A204.1 (cell line): Measurements from ENCODE around the gene PGF.

Experiments used
- FAIRE-seq: peaks from 2 replicates; lab custom pipeline; 2012; peaks lifted over from hg19 to GRCh38; lab: Jason Lieb, UNC

PGF gene

DNA sequence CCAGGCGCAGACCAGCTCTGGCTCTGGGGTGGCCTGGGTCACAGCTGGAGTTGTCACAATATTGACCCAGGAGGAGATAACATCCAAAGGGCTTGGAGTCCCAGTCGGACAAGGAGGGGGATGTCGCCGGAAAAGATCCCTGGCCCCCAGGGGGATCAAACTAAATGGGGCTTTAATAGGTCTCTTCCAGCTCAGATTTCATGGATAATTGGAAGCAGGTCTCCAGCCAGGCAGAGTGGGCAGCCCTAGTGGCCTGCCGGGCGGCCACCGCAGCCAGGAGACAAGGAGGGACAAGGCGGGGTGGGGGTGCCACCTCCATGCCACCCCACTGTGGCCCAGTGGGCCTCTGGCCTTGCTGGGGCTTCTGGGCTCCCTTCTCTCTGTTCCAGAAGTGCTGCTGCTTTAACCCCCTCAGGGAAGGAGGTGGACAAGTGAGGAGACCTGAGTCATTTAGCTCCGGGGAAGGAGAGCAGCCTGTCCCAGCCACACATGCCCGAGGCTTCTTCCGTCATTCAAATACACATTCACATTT is 23.1 kb upstream of the PGF start:
- FAIRE-seq, result no peak

DNA sequence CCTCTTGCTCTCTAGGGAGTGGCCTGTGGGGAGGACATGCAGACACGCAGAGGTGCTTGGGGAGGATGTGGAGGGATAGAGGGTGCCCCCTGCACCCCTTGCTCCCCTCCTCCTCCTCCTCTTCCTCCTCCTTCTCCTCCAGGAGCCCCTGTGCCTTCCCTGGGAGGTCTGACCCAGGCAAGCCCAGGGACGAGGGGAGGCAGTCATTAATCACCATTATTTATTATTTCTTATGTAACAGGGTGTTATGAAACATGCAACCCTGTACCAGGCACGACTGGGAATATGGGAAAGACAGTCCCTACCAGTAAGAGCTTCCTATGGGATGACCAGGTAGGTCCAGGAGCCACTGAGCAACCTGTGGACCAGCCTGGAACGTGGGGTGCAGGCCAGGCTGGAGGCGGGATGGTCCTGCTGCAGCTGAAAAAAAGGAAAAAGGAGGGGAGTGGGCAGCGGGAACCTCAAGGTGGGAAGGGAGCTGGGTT is 22.5 kb upstream of the PGF start:
- FAIRE-seq, result no peak

DNA sequence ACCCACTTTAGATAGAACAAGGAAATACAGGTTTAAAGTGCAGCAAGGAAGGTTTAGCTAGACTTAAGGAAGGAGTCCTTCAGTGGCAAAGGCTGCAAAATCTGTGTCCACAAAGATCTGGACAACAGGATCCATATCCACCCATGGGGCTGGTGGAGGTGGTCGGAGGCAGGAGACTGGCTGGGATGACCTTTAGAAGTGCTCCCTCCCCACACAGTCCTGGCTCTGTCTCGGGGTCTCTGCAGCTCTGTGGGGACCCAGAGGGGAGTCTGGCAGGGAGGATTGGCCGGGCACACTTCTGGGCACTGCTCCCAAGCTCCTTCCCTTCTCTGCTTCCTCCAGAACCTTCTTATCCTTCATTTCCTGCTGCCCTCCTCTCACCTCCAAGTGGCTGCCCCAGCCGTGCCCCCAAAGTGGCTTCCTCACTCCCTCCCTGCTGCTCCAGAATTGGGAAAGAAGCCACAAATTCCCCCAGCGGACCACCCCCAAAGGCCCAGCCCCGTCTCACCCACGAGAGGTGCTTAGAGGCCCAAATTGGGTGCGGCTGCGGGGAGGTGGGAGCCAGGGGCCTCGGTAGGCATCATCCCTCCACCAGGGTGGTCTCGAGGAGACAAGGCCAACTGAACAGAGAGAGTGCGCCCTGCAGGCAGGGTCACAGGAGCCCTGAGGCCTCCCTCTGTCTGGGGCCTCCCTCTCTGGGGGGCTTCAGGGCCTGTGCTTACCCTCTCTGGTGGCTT is 21.9 kb upstream of the PGF start:
- no peak for FAIRE-seq

DNA sequence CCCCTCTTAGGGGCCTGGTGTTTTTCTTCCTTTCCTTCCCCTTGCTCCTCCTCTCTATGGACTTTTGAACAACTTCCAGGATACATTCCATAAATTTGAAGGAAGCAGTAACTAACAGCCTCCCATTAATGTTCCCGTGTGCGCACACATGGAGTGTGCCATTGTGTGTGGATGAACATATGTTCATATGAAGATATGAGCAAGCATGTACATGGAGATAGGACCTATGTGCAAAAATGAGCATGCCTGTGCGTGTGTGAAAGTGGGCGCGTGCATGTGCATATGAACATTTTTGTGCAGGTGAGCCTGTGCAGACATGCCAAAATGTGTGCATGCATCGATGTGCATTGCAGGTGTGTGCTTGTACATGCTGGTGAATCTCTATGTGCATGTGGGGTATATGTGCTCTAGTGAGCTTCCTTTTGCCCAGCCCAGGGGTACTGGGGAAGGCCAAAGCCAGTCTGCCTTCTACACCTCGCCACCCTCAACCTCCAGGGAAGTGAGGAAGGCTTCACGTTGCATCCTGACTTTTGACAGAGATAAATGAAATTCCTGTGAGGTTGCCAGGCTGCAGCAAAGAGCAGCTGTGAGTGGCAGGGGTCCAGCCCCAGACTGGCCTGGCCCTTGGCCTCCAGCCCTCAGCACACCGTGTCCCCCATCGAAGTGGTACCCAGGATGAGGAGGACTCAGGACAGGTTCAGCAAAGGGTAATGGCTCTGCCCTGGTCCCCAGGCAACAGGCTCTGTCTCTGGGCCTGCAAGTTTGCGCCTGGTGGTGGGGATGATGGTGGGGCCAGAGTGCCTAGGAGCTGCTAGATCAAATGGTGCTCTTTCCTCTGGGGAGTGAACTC is 21.1 kb upstream of the PGF start:
- no peak for FAIRE-seq

DNA sequence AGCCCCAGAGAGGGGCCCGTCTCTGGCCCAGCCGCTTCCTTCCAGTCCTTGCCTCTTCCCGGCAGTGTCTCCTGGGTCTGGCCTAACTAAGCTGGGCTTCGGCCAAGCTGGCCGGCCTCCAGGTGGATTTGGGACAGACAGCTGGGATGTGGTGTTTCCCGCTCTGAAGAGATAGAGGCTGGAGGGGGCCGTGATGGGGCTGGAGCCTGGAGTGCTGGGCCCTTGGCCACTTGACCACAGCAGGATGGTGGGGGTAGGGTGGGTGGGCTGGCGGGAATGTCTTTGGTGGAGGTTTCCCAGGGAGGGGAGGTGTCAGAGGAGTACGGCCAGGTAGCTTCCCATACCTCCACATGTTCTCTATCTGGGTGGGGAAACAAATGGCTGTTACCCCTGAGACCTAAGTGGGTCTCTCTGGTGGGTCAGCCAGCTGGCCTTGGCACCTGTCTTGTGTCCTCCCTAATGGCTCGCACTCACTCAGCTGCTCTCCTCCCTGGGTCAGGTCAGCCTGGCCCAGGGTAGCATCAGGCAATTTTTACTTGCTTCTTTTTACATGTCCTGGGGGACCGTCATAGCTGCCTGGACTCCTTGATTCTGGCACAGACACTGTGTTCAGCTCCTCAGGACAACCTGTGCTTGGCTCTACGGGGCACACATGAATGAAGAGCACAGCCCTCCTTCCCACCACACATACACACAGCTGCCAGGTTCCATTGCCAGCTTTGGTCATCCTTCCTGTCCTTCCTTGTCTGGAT is 19.8 kb upstream of the PGF start:
- FAIRE-seq, result no peak

DNA sequence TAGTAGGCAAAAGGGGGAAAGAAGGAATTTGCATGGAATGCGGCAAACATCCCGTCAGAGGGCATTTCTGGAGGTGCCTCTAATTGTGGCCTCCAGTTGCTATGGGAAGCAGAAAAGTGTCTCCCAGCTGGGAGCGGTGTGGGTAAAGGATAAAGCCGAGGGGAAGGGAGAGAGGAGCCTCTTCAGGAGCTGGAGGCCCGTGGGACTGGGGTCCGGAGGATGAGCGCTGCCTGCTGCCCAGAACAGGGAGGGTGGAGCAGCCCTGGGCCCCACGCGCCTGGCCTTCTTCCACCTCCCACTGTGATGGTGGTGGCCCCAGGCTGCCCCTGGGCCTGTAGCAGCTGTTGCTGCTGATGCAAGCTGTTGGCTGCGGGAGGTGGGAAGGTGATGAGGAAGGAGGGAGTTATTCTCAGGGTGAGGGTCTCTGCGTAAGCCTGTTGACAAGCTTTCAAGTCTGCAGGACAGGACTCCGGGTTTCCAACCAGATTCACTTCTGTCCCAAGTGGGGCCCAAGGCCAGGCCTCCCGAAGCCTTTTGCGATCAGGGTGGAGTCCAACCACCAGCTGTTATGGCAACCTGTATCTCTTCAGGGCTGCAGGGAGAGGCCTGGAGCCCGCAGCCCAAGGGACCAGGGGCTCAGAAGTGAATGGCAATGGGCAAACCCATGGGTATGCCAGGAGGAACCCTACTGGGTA is 19.1 kb upstream of the PGF start:
- no peak for FAIRE-seq

DNA sequence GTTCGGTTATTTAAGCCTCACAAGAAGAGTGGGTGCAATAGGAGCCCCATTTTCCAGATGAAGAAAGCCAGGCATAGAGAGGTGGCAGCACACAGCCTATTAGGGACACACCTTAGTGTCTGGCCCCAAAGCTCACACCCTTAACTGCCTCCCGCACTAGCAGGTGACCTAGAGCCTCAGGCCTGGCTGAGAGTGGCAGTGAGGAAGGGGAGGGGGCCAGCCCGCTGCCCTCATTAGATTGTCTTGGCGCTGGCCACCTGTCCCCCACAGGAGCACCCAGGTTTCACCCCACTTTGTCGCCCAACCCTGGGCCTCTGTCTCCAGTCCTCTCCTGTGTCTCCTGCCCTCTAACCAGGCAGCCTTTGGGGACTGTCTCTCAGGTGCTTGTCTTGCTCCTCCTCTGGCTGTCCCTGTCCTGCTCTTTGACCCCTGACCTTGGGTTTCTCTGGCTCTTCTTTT is 18.5 kb upstream of the PGF start:
- no peak for FAIRE-seq

DNA sequence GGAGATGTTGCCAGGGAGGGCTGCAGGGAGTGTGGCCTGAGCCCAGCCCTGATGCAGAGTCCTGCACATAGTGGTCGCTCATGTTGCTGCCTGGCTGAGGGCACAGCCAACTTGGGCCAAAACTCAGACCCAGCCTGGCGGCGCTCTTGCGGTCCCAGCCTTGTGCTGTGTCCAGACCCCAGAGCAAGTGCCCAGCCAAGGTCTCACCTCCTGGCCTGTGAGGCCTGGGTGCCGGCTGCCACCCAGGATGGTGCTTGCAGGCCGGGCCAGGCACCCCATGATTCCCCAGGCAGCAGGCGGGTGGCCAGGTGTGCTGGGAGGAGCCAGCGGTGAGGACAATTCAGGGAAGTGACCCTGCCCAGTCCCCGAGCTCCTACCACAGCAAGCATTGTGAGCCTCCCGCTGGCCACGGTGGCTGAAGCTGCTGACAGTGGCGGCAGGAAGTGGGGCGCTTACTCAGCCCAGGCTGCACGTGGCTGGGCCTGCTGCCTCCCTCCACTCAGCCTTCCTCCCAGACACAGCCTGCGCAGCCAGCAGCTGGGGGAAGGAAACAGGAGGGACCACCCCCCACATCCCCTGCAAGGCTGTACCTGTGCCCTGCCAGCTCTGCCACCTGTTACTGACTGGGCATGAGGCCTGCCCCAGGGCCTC is 17.7 kb upstream of the PGF start:
- FAIRE-seq, result no peak

DNA sequence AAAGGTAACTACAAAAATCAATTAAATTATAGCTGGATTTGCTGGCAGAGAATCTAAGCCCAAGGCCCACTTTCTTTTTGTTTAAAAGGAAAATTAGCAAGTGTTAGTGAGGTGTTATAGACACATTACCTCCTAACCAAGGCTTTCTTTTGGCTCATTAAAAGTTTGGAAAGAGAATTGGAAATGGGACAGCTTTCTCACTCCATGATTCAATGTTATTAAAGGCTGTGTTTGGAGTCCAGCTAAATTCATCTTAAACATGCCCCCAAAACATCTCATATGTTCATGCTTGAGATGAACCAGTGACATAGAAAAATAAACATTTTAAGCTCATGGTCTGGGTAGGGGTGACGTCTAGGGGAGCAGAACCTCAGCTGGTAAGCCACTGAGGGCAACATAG is 13.4 kb upstream of the PGF start:
- no peak for FAIRE-seq

DNA sequence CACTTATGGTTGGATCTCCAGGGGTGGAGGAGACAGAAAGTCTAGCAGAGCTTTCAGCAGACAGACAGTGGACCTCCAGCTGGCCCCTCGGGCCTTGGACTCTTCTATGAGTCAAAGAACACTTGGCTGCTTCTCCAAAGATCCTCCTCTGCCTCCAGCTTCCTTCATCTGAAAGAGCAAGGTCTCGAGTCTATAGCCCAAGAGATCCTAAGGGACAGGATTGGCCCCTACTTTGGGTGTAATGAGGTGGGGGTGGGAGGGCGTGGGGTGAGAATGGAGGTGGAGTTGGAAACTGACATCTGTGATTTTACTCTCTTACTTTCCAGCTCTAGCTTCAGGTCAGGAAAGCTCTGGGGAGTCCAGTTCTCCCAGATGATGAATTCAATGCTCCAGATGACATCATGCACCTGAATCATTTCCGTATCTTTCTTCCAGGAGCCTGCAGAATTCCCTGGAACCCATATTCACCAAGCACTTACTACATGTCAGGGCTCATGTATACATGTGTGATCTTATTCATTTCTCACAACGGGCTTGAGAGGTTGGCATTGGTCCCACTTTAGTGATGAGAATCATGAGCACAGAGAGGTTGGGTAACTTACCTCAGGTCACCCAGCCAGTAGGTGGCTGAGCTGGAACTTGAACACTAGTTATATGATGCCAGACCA is 10.2 kb upstream of the PGF start:
- no peak for FAIRE-seq

DNA sequence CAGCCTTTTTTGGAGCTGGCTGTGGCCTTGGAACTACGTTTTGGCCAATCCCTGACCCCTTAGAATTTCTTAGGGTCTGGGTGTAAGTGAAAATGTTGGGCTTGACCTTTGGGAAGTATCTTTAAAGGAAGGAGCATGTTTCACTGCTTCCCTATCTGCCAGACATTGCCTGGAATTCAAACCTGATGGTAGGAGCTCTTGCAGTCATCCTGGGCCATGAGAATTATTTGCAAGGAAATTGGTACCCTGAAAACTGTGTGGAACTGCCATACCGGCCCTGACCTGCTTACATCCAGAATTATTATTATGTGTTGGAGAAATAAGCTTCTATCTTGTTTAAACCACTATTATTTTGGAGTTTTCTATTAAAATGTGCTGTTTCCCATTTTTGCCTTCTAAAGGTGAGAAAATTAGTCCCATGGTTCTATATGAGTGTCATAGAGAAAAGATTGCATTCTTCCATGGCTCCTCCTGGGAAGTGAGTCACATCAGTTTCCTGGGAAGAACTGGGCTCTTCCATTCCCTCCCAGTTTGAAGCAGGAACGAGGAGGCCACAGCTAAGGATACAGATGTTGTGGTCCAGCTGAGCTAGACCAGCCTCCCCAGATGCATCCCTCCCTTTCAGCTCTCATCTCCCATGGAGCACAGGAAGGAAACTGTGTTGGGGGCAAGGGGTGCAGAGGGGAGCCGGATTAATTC is 9.5 kb upstream of the PGF start:
- FAIRE-seq, result no peak

DNA sequence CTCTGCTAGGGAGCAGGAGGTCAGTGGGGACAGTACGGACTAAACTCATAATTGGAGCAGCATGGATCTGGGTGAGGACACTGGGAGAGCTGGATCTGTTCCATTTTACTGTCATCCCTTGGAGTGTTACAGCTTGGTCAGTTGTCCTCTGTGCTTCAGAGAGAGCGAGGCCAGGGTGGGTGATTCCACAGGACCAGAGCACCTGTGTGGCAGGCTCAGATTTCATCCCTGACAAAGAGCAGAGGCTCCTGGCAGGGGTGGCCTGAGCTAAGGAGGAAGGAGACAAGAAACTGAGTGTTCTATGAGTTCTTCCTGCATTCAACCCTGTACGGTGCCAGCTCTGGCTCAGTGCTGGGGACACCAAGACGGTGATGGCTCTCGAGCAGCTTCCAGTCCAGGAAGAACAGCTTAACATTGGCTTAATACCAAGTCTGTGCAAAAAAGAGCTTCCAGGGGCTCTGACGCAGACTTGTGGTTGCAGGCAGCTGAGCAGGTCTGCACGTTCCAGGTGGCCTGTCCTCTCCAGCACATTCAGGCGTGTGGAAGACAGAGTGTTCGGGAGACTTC is 8.4 kb upstream of the PGF start:
- FAIRE-seq, result no peak

DNA sequence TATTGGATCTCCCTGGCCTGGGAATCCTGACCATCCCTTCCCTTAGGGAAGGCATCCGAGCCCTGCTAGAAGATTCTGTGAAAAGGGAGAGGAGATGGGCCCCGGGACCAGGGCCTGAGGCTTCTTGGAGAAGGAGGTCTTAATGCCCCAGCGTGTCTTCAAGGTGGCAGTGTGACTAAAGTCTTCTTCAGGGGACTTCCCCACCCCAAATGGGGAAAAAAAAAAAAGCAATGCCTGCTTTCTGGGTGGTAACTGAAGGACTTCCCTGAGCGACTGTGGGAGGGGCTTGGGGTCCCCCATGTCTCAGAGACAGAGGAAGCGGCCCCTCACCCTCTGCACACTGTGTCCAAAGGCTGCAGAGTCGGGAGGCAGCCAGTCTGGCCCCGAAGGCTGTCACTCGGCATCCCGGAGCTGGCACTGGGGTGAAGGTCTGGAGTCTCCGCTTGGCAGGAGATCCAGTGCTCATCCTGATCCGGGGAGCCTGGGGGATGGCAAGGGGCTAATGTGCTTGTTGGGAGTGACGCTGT is 7.8 kb upstream of the PGF start:
- FAIRE-seq, result no peak

DNA sequence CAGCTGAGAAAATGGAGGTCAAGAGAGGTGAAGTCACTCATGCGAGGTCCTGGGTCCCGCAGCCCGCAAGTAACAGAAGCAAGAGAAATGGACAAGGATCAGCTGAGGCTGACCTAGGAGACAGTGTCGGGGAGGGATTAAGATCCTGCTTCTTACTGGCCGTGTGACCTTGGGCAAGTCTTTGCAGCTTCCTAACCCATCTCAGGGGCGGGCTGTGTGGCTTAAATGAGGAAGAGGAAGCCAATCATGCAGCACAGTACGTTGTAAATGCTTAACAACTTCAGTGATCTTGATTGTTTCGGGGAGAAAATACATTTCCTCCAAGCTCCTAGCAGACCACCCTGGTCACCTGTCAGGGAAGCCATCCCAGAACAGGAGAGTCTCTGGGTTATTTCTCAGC is 7.1 kb upstream of the PGF start:
- no peak for FAIRE-seq

DNA sequence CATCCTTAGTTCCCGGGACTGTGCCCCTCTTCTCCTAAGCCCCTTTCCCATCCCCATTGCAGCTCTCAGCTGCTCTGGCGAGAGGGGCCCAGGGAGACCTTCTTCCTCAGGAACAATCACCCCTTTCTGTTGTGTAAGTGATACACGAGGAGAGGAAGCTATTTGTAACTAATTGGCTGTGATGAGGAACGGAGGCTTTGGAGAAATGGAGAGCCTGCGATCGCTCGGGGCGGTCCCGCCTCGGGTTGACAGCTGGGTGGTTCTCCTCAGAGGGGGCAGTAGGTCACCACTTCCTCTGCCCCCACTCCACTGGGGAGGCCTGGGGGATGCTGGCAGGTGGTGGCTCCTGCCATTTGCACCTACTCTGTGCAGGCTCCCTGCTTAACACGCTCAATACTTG is 6.6 kb upstream of the PGF start:
- no peak for FAIRE-seq

DNA sequence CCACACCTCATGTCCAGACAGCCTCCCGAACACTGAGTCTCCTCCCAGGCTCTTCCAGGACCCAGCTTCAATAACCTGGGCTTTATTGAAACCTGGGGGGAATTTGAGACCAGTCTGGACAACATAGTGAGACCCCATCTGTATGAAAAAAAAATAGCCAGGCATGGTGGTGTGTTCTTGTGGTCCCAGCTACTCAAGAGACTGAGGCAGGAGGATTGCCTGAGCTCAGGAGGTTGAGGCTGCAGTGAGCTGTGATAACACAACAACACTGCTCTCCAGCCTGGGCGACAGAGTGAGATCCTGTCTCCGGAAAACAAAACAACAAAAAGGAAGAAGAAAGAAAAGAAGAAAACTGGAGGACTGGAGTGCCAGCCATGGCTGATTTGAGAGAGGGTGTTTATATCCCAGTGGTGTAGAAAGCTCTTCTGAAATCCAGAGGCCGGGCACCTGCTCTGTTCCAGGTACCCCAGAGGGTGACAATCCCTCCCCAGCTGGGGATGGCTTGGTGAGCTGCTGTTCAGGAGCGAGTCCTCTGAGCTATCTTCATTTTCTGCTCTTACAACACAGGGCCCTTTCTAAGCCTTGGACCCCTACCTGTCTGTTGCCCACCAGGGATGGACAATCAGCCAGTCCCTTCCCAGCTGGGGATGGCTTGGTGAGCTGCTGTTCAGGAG is 6.0 kb upstream of the PGF start:
- no peak for FAIRE-seq

DNA sequence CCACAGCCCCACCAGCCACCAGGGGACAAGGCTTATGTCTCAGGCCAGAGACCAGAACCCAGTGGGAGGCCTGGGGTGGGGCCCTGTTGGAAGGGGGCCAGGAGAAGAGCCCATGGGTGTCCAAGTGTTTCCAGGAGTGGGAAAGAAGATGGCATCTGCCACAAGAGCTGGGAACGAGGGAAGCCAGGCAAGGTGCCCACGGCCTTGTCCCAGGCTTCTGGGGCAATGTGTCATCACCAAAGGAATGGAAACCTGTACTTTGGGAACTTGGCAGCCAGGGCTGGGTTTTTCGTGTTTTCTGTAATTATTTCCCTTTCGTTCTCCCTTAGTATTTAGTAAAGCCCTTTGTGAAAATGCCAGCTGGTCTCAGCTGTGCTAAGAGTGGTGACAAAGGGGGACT is 5.3 kb upstream of the PGF start:
- no peak for FAIRE-seq

DNA sequence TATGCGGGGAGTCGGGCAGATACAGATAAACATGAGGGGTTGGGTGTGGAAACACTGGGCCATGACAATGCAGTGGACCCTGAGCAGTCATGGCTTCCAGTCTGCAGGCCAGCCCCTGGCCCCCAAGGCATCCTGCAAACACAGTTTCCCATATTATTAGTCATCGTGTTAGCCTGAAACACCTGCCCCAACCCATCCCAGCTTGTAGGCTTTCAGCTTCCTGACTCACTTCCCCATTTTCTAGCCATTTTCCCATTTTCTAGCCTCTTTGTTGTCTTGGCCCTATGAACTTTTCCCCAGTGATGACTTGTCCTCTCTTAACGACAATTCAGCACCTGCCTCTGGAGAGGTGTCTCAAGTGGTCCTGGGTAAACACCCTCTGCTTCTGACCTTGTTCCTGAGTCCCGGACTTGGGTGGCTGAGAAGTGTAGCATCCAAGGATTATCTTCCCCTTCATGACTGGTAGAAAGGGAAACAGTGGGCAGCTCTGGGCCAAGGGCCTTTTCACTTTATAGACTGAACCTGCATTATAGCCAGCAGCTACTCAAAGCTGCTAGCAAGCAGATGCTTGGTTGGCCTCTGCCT is 4.3 kb upstream of the PGF start:
- no peak for FAIRE-seq
